Stimulated activated CD8-positive, alpha-beta memory T cell treated with anti-CD3 and anti-CD28 coated beads, Interleukin-12 subunit alpha, Interleukin-12 subunit beta, amount 100 ng/mL, for 24 hours (primary cell): ENCODE results near the gene NTN4.
"Not testable (repeated sequence)": the region's sequence is repeated elsewhere in the genome, so short reads cannot be mapped to it uniquely, and the experiment has no call there.

ENCODE experiments used
- DNase-seq: peaks from one replicate; pipeline ENCODE4 v3.0.0-alpha.2; 2020; ENCODE audit errors: extremely low read depth

NTN4 gene

GRCh38 chr12:95661360-95661759, 129.2 kb downstream of the NTN4 start:
- no peak for DNase-seq

- DNase-seq, result no peak
Measured at GRCh38 chr12:95658386-95658785, 132.2 kb downstream of the NTN4 start.

DNA sequence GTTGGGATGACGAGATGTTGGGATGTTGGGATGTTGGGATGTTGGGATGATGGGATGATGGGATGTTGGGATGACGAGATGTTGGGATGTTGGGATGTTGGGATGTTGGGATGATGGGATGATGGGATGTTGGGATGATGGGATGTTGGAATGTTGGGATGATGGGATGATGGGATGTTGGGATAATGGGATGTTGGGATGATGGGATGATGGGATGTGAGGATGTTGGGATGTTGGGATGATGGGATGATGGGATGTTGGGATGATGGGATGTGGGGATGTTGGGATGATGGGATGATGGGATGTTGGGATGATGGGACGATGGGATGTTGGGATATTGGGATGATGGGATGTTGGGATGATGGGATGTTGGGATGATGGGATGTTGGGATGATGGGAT, 135.9 kb downstream of the NTN4 start:
- DNase-seq, result not testable (repeated sequence)

DNA sequence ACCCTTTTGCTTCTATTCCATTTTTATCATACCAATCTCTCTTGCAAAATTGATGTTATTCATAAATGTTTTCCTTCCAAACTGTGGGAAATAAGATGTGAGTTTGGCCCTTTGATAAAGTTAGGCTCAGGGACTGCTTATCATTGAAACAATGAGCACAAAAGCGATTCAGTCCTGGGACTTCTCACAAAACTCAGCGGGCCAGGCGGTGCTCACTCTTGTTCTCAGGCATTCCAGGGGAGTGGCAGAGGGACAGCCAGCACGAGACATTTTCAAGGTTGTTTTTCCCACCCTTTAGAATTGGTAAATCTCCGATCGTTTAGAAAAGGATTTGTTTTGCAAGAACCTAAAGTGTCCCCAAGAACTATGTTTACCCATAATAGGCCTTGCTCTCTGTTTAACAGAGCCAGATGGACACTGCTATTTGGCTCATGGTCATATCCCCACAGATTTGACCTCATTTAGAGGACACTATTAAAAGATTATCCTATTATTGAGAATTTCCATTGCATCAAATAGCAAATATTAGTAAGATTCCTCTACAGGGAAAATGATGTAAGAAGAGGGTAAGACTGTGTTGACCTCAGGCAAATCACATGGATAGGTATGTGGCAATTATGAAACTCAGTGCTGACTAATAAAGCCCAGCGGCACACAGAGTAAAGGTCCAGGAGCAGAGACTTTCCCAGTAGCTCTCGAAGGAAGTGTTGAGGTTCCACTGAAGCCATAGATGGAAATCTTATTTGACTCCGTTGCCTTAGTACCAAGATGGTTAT, 136.6 kb downstream of the NTN4 start:
- no peak for DNase-seq

GRCh38 chr12:95651681-95652080, 138.9 kb downstream of the NTN4 start:
- no peak for DNase-seq

DNA sequence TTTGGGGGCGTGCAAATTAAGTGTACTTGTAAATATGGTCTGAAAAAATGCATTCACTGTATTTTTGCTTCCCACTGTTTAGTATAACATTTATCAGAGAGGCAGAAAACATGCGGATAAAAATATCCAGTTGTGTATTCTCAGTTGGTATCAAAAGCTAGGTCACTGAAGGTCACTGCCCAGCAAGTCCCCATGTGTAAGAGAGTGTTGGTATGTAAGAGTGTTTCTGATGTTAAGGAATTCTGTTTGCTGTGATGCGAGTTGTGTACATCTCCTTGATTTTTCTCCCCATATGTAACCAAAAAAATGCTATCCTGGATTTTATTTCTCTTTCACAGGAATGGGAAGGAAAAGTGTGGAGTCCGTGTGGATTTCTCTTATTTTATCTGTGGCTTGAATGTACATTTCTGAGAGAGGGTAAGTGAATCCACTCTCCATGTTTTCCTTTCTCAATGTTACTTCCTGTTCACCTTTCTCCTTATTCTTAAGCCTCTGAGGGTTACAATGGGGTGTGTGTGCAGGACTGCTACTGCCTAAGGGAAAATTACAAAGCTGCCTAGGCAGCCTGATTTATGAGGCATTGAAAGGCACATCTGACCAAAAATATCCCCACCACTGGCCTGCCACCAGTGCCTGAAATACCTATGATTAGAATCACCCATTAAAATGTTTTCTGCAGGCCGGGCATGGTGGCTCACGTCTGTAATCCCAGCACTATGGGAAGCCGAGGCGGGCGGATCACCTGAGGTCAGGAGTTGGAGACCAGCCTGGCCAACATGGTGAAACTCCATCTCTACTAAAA, 141.4 kb downstream of the NTN4 start:
- no peak for DNase-seq

DNA sequence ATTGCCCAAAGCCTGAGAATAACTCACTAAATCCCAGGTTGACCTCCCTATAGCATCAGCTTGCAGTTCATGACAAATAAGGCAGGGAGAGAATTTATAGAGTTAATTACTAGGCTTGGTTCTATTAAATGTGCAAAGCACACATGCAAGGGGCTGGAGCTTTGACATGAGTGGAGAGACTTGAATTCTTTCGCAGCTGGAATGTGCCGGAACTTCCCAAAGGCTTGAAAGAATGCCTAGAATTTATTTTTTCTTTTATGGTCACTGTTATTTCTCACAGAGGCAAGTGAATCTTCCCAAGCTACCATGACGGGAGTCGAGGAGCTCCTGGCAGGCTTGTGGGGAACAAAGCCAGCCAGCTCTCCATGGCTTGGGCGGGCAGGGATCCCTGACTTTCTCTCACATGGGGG, 143.8 kb downstream of the NTN4 start:
- DNase-seq, result no peak

DNA sequence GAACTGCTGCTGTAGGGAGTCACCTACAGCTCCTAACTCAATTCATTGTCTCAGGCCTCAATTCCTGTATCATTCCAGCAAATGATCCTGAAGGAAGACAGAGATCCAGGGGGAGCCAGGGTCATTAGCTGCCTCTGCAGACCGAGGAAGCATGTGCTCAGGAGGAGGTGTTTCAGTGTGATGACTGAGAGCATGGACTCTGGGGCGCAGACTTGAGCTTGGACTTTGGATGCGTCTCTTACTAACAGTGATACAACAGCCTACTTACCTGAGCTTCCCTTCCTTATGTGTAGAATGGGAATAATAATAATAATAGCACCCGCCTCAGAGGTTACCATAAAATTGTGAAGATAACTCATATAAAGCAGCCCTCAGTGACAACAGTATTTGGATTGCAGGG, 147.3 kb downstream of the NTN4 start:
- DNase-seq, result no peak

- no peak for DNase-seq
Measured at GRCh38 chr12:95642583-95642982, 148.0 kb downstream of the NTN4 start.

DNA sequence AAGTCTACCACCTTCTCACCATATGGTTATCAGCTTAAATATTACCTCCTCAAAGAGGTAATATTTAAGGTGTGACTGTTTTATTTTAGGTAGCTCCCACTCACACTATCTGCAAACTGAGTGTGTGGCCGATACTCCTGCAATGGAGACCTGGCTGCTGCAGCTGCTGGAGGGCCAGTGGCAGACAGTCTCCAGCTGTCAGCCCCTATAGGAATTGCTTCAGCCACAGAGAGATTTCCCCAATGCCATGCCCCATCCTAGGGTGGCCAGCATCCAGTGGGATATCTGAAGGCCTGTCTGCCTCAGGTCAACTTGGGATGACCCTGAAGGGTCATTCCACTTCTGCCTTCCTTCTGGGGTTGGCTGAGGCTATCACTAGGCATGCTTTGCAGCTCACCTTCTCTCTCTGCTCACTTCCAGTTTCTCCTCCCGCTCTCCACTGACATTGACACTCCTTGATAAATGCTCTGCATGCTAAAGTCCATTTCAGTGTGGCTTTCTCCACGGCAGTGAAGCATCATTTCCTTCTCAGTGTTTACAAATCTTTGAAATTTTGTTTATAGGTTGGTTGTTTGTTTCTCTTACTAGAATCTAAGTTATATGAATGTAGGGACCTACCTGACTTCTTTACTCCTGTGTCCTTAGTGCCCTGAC, 149.1 kb downstream of the NTN4 start:
- DNase-seq, result no peak

DNA sequence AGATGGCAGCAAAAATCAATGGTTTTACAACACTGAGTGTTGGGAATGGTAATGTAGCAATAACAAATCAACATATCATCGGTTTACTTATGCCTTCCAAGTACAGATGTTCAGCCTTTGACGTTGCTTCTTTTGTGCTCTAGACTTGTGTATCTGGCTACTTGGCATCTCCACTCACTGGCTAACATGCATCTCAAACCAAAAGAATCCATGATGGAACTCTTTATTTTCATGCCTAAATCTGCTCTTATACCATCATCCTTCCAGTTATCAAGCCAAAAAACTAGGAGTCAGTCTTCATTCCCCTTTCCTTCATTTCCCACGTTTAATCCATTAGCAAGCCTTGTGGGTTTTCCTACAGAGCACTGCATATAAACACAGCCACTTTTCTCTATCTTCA, 150.0 kb downstream of the NTN4 start:
- no peak for DNase-seq

- DNase-seq, result no peak
Measured at GRCh38 chr12:95637471-95638155, 153.0 kb downstream of the NTN4 start.

- no peak for DNase-seq
Measured at GRCh38 chr12:95637010-95637409, 153.6 kb downstream of the NTN4 start.

- DNase-seq, result no peak
Measured at GRCh38 chr12:95634622-95635621, 155.6 kb downstream of the NTN4 start.

- DNase-seq, result no peak
Measured at GRCh38 chr12:95633732-95634465, 156.7 kb downstream of the NTN4 start.

GRCh38 chr12:95633049-95633731, 157.4 kb downstream of the NTN4 start:
- DNase-seq, result no peak

GRCh38 chr12:95630496-95630895, 160.1 kb downstream of the NTN4 start:
- DNase-seq, result no peak

- no peak for DNase-seq
Measured at GRCh38 chr12:95629392-95629791, 161.2 kb downstream of the NTN4 start.

DNA sequence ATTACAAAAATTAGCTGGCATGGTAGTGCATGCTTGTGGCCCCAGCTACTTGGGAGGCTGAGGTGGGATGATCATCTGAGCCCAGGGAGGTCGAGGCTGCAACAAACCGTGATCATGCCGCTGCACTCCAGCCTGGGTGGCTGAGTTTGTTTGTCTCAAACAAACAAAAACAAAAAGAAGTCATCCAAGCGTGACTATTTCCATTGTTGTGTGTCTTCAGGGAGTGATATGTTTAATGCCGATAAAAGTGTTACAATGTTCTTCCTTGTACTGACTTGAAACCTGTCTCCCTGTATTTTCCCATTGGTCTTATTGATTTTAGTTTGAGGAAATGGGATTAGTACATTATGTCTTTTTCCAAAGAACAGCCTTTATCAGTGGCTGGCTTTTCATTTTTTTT, 163.7 kb downstream of the NTN4 start:
- no peak for DNase-seq

GRCh38 chr12:95625012-95625411, 165.6 kb downstream of the NTN4 start:
- DNase-seq, result no peak
